IMR-90 (cell line): ENCODE results near the gene ANK2.

ENCODE experiments used
- CEBPB ChIP-seq: IDR thresholded peaks from 2 replicates; pipeline ENCODE4 v1.6.1; 2012; ENCODE audit warnings: low read depth, low read length, improper control_type of control experiment
- CHD1 ChIP-seq: IDR thresholded peaks from 2 replicates; pipeline ENCODE4 v1.6.1; 2012; ENCODE audit warnings: low read depth, low read length, improper control_type of control experiment
- CTCF ChIP-seq: conservative IDR thresholded peaks from 2 replicates; pipeline ENCODE4 v1.5.1; 2012; ENCODE audit warnings: mild to moderate bottlenecking, low read depth, low read length, improper control_type of control experiment
- MAFK ChIP-seq: IDR thresholded peaks from 2 replicates; pipeline ENCODE4 v1.6.1; 2012; ENCODE audit warnings: low read depth, low read length, improper control_type of control experiment
- MAZ ChIP-seq: IDR thresholded peaks from 2 replicates; pipeline ENCODE4 v1.6.1; 2012; ENCODE audit warnings: low read depth, mild to moderate bottlenecking, low read length, improper control_type of control experiment, moderate library complexity, borderline replicate concordance
- MXI1 ChIP-seq: IDR thresholded peaks from 2 replicates; pipeline ENCODE4 v1.6.1; 2012; ENCODE audit warnings: low read depth, mild to moderate bottlenecking, low read length, moderate library complexity, borderline replicate concordance
- NFE2L2 ChIP-seq: fragments of 150-350 bp; IDR thresholded peaks from 2 replicates; pipeline ENCODE4 v1.6.1; 2016; ENCODE audit warnings: low read depth, mild to moderate bottlenecking, low read length
- POLR2A ChIP-seq: IDR thresholded peaks from 2 replicates; pipeline ENCODE4 v1.6.1; 2012; ENCODE audit warnings: mild to moderate bottlenecking, low read depth, low read length
- RAD21 ChIP-seq: IDR thresholded peaks from 2 replicates; pipeline ENCODE4 v1.6.1; 2012; ENCODE audit warnings: low read length, improper control_type of control experiment
- RFX5 ChIP-seq: IDR thresholded peaks from 2 replicates; pipeline ENCODE4 v1.8.0; 2012; ENCODE audit warnings: low read depth, mild to moderate bottlenecking, low read length, moderate library complexity
- TF ChIP-seq, protein P1 (sequence below): fragments of 150-350 bp; IDR thresholded peaks from 2 replicates; pipeline ENCODE4 v1.6.1; 2016; ENCODE audit warnings: low read depth, mild to moderate bottlenecking, low read length, moderate library complexity, borderline replicate concordance

DNA sequence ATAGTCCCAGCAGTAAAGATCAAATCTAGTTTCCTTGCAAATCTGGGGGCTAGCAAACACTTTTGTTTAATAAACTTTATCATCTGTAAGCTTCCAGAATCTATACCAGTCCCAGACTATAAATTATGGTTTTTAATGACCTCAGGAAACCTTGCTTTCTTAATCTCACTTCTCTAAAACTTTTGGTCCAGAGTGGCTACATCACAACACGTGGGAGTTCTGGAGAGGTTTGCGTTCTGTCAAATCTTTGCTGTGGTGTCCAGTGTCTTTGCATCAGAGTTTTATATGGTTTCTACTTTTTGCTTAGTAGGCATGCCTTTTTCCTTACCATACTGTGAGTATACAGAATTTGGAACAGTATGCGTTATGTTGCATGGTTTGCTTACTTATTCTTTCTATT is 193.9 kb downstream of the ANK2 start:
- TF ChIP-seq POLR2A = no peak
- no peak for TF ChIP-seq CTCF
- TF ChIP-seq RAD21 = no peak
- TF ChIP-seq MAZ = no peak
- no peak for TF ChIP-seq CHD1
- TF ChIP-seq, protein P1, sequence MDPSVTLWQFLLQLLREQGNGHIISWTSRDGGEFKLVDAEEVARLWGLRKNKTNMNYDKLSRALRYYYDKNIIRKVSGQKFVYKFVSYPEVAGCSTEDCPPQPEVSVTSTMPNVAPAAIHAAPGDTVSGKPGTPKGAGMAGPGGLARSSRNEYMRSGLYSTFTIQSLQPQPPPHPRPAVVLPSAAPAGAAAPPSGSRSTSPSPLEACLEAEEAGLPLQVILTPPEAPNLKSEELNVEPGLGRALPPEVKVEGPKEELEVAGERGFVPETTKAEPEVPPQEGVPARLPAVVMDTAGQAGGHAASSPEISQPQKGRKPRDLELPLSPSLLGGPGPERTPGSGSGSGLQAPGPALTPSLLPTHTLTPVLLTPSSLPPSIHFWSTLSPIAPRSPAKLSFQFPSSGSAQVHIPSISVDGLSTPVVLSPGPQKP = no peak
- no peak for TF ChIP-seq CEBPB
- no peak for TF ChIP-seq NFE2L2
- TF ChIP-seq MXI1 = no peak
- no peak for TF ChIP-seq MAFK
- TF ChIP-seq RFX5 = no peak
